ENCODE data around the gene SORCS2.

DNA sequence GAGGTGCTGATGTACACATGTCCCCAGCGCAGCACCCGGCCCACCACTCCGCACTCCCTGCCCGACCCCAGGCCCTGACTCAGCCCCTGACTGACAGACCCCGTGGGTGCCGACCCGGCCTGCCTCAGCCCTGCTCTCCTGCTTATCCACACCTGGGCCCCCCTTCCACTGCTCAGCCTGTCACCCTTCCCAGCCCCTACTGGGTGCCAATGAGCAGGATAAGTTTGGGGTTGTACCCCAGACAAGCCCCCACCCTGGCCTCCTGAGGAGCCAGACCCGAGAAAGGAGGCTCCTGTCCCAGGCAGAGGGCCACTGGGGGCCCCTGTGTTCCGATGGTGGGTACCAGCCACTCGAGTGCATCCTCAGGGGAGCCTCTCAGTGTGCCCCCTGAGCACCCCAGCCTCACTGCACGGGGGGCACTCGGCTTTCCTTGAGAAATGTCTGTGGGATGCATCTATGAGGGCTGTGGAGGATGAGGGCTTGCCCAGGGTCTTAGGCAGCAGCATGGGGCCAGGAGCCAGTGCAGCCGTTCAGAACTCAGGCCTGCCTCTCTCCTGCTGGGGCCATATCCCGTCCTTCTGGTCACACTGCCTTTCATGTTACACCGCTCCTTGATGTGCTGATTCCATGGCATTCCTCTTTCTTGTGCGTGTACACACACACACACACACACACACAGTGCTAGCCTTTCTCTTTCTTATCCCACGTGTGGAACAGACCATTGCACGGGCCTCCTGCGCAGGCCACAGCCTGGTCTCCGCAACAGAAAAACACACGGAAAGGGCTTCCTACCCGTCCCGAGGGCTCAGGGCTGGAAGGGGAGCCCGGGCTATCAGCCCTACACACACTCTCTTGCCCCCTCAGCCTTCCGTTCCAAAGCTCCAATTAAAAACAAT, 462.5 kb downstream of the SORCS2 start:
- TF ChIP-seq, protein P1, sequence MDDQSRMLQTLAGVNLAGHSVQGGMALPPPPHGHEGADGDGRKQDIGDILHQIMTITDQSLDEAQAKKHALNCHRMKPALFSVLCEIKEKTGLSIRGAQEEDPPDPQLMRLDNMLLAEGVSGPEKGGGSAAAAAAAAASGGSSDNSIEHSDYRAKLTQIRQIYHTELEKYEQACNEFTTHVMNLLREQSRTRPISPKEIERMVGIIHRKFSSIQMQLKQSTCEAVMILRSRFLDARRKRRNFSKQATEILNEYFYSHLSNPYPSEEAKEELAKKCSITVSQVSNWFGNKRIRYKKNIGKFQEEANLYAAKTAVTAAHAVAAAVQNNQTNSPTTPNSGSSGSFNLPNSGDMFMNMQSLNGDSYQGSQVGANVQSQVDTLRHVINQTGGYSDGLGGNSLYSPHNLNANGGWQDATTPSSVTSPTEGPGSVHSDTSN (CRISPR knock-in tag; IDR thresholded peaks at IDR 0.05), result no peak
- TF ChIP-seq ZNF76 (tag by site-specific recombination; IDR thresholded peaks at IDR 0.05; ENCODE audit: borderline replicate concordance, low read depth) (no peak), ZNF629 (tag by site-specific recombination; IDR thresholded peaks at IDR 0.05) (no peak), ZNF24 (tag by site-specific recombination; IDR thresholded peaks at IDR 0.05) (no peak), ZNF423 (tag by site-specific recombination; IDR thresholded peaks at IDR 0.05) (no peak), ZNF654 (tag by site-specific recombination; IDR thresholded peaks at IDR 0.05; ENCODE audit: low read depth) (no peak), ZNF341 (tag by site-specific recombination; IDR thresholded peaks at IDR 0.05; ENCODE audit: low read depth) (no peak), BCL11A (tag by site-specific recombination; IDR thresholded peaks at IDR 0.05; ENCODE audit: low read depth) (no peak), ZNF658 (tag by site-specific recombination; IDR thresholded peaks at IDR 0.05) (no peak)
- TF ChIP-seq, protein P2, sequence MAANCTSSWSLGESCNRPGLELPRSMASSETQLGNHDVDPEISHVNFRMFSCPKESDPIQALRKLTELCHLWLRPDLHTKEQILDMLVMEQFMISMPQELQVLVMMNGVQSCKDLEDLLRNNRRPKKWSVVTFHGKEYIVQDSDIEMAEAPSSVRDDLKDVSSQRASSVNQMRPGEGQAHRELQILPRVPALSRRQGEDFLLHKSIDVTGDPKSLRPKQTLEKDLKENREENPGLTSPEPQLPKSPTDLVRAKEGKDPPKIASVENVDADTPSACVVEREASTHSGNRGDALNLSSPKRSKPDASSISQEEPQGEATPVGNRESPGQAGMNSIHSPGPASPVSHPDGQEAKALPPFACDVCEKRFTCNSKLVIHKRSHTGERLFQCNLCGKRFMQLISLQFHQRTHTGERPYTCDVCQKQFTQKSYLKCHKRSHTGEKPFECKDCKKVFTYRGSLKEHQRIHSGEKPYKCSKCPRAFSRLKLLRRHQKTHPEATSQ (tag by site-specific recombination; IDR thresholded peaks at IDR 0.05), result no peak
- TF ChIP-seq, protein P3, sequence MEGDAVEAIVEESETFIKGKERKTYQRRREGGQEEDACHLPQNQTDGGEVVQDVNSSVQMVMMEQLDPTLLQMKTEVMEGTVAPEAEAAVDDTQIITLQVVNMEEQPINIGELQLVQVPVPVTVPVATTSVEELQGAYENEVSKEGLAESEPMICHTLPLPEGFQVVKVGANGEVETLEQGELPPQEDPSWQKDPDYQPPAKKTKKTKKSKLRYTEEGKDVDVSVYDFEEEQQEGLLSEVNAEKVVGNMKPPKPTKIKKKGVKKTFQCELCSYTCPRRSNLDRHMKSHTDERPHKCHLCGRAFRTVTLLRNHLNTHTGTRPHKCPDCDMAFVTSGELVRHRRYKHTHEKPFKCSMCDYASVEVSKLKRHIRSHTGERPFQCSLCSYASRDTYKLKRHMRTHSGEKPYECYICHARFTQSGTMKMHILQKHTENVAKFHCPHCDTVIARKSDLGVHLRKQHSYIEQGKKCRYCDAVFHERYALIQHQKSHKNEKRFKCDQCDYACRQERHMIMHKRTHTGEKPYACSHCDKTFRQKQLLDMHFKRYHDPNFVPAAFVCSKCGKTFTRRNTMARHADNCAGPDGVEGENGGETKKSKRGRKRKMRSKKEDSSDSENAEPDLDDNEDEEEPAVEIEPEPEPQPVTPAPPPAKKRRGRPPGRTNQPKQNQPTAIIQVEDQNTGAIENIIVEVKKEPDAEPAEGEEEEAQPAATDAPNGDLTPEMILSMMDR (tag by site-specific recombination; IDR thresholded peaks at IDR 0.05), result no peak
- TF ChIP-seq, protein P4, sequence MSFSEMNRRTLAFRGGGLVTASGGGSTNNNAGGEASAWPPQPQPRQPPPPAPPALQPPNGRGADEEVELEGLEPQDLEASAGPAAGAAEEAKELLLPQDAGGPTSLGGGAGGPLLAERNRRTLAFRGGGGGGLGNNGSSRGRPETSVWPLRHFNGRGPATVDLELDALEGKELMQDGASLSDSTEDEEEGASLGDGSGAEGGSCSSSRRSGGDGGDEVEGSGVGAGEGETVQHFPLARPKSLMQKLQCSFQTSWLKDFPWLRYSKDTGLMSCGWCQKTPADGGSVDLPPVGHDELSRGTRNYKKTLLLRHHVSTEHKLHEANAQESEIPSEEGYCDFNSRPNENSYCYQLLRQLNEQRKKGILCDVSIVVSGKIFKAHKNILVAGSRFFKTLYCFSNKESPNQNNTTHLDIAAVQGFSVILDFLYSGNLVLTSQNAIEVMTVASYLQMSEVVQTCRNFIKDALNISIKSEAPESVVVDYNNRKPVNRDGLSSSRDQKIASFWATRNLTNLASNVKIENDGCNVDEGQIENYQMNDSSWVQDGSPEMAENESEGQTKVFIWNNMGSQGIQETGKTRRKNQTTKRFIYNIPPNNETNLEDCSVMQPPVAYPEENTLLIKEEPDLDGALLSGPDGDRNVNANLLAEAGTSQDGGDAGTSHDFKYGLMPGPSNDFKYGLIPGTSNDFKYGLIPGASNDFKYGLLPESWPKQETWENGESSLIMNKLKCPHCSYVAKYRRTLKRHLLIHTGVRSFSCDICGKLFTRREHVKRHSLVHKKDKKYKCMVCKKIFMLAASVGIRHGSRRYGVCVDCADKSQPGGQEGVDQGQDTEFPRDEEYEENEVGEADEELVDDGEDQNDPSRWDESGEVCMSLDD (tag by site-specific recombination; IDR thresholded peaks at IDR 0.05), result no peak

Measured in HEK293 (cell line).